ENCODE data around the gene CKAP2. TPM values are rescaled to one million over a fixed set of nuclear protein-coding genes. Genes with fewer than 3 reads are reported as not detected.

The CKAP2 gene
- total and polyA plus RNA-seq, 2 of the 8 experiments (the other 6 are each of a cell fraction or from before 2014, with no cell fraction given), result 8.3 to 70.7 TPM

GRCh38 chr13:52446265-52446664 lies 9.0 kb upstream of the CKAP2 start:
- ChIA-PET POLR2A (ENCODE audit: partially characterized antibody) (no interaction called here), CTCF (ENCODE audit: partially characterized antibody) (interaction anchor here (0.6 kb wide), 1 partner anchor 35 kb away, joined by 3 read pairs; no protein-coding TSS in a partner anchor)
- no peak for DNase-seq (ENCODE audit: low read depth in 1 of 2, low spot score in 2 of 2)
- no peak overlapping the region for H4K8ac ChIP-seq (ENCODE audit: extremely low read depth, insufficient read depth, low read length)
- FAIRE-seq, result no peak
- H2BK20ac ChIP-seq (ENCODE audit: low read length), result no peak overlapping the region
- no peak overlapping the region for H4K91ac ChIP-seq (replicated peaks; ENCODE audit: insufficient read length, low read length)
- no peak overlapping the region for H2BK15ac ChIP-seq (ENCODE audit: low read length)
- peaks cover 4% of the 10 kb centered on the region; the same call in 1 of the 2 replicates for H3K23me2 ChIP-seq (ENCODE audit: low read depth, low read length)
- no peak overlapping the region for H3K56ac ChIP-seq (replicated peaks; ENCODE audit: insufficient read length, low read depth, low read length)
- peaks cover 0 to 42% of the 10 kb centered on the region in 2 experiments; a peak in 2 of 4 replicates for H3K79me2 ChIP-seq (ENCODE audit: control insufficient read depth in 1 of 2, insufficient read depth in 2 of 2, low read length in 2 of 2)
- H3K4me2 ChIP-seq (ENCODE audit: insufficient read depth in 1 of 2, low read depth in 2 of 2, low read length in 2 of 2), result no peak overlapping the region
- H3K4me3 ChIP-seq (ENCODE audit: extremely low read depth in 1 of 4, insufficient read depth in 2 of 4, low read depth in 3 of 4, low read length in 4 of 4), result no peak overlapping the region
- H2AK5ac ChIP-seq (ENCODE audit: low read depth, low read length), result no peak overlapping the region
- no peaks in the 10 kb centered on the region for H3K9me3 ChIP-seq (ENCODE audit: insufficient read depth in 2 of 2, low read depth in 1 of 2, low read length in 1 of 2)
- H3K79me1 ChIP-seq (ENCODE audit: low read depth, low read length), result peaks cover 7% of the 10 kb centered on the region
- WGBS, 2 experiments (ENCODE audit: extremely low coverage in 1 of 2, insufficient coverage in 1 of 2, insufficient read length in 1 of 2, insufficient replicate concordance in 2 of 2, low coverage in 1 of 2, low lambda C conversion rate in 2 of 2, missing lambda C conversion rate in 1 of 2), result 79% methylated on average over 1 of the region's 1 CpG; no CpG with 5 or more reads in 1 of the 2 experiments
- H2AFZ ChIP-seq (ENCODE audit: low read length), result no peak overlapping the region
- H3K27me3 ChIP-seq (replicated peaks in 1 of 4; ENCODE audit: control insufficient read depth in 3 of 4, extremely low read depth in 1 of 4, insufficient read depth in 3 of 4, low read length in 3 of 4), result no peaks in the 10 kb centered on the region
- peaks cover 0 to 4% (median 0%) of the 10 kb centered on the region in 4 experiments; a peak in 1 of 8 replicates for H3K36me3 ChIP-seq (ENCODE audit: control insufficient read depth in 2 of 4, insufficient read depth in 4 of 4, low read length in 3 of 4)
- H3K9ac ChIP-seq (replicated peaks in 1 of 4; ENCODE audit: extremely low read depth in 1 of 4, low read depth in 3 of 4, low read length in 3 of 4), result no peak overlapping the region
- H3K23ac ChIP-seq (ENCODE audit: insufficient read length), result no peak overlapping the region
- H3K4me1 ChIP-seq (replicated peaks in 1 of 4; ENCODE audit: control insufficient read depth in 3 of 4, insufficient read depth in 4 of 4, low read length in 3 of 4), result peaks cover 0 to 3% (median under 1%) of the 10 kb centered on the region in 4 experiments; a peak in 3 of 7 replicates
- no peak overlapping the region for H3K18ac ChIP-seq (ENCODE audit: extremely low read depth, low read length)
- TF ChIP-seq SIRT6 (IDR thresholded peaks at IDR 0.05; ENCODE audit: low read length) (no peak), CREB1 (IDR thresholded peaks at IDR 0.05) (no peak), CTBP2 (IDR thresholded peaks at IDR 0.05; ENCODE audit: borderline replicate concordance, insufficient read depth, insufficient read length, low read length) (no peak), TCF12 (IDR thresholded peaks at IDR 0.05; ENCODE audit: low read depth, low read length) (no peak), YY1 (IDR thresholded peaks at IDR 0.05; ENCODE audit: low read depth, low read length) (no peak), ZNF274 (IDR thresholded peaks at IDR 0.05; ENCODE audit: borderline replicate concordance, extremely low read depth, low read length) (no peak), PHF8 (conservative IDR thresholded peaks at IDR 0.05; ENCODE audit: low read depth, low read length) (no peak), POLR2AphosphoS5 (IDR thresholded peaks at IDR 0.05; ENCODE audit: low read depth, low read length) (no peak), EZH2 (IDR thresholded peaks at IDR 0.05; ENCODE audit: low read depth, low read length, severe bottlenecking) (no peak)
- TF ChIP-seq, protein P1, sequence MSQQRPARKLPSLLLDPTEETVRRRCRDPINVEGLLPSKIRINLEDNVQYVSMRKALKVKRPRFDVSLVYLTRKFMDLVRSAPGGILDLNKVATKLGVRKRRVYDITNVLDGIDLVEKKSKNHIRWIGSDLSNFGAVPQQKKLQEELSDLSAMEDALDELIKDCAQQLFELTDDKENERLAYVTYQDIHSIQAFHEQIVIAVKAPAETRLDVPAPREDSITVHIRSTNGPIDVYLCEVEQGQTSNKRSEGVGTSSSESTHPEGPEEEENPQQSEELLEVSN (IDR thresholded peaks at IDR 0.05), result no peak
- TF ChIP-seq, protein P2, sequence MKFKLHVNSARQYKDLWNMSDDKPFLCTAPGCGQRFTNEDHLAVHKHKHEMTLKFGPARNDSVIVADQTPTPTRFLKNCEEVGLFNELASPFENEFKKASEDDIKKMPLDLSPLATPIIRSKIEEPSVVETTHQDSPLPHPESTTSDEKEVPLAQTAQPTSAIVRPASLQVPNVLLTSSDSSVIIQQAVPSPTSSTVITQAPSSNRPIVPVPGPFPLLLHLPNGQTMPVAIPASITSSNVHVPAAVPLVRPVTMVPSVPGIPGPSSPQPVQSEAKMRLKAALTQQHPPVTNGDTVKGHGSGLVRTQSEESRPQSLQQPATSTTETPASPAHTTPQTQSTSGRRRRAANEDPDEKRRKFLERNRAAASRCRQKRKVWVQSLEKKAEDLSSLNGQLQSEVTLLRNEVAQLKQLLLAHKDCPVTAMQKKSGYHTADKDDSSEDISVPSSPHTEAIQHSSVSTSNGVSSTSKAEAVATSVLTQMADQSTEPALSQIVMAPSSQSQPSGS (IDR thresholded peaks at IDR 0.05; ENCODE audit: low read length), result no peak
- H4K5ac ChIP-seq (ENCODE audit: insufficient read length, low read depth, low read length), result no peak overlapping the region
- H2BK120ac ChIP-seq (replicated peaks; ENCODE audit: low read depth, low read length), result no peak overlapping the region
- no peak overlapping the region for H3K27ac ChIP-seq (ENCODE audit: low read depth, low read length)
- peaks cover 0 to 6% of the 10 kb centered on the region in 2 experiments for H4K20me1 ChIP-seq (replicated peaks in 1 of 2; ENCODE audit: control insufficient read depth in 1 of 2, insufficient read depth in 2 of 2, low read length in 2 of 2)
- no peak overlapping the region for H3K4ac ChIP-seq (replicated peaks; ENCODE audit: insufficient read length, low read depth, low read length)
- H2BK12ac ChIP-seq (ENCODE audit: low read depth, low read length), result no peak overlapping the region
- H3K14ac ChIP-seq (ENCODE audit: insufficient read length), result no peak overlapping the region
- H2BK5ac ChIP-seq (ENCODE audit: low read depth, low read length), result no peak overlapping the region

All from H1 (cell line).